Natural killer cell (primary cell): ENCODE results near the gene HPX. TPM values are rescaled to one million over a fixed set of nuclear protein-coding genes. Genes with fewer than 3 reads are reported as not detected.
A peak's percentile ranks its signal among the peaks of the same experiment; 100 is the strongest.

Source experiments
- ATAC-seq, 3 donors: fragments of 150-1000 bp in 2 of 3; fragments of 200-7000 bp in 1 of 3; cut with Tn5 transposase; 1 replicate in 1 of 3; 2 replicates in 2 of 3; pipeline ENCODE4 v1.10.0; 2021; ENCODE audit warnings: mild to moderate bottlenecking in 2 of 3, moderate library complexity in 2 of 3
- DNase-seq, 2 donors: peaks; one replicate each; pipeline versions ENCODE4 v3.0.0 to v3.0.0-alpha.2; 2013 to 2021; ENCODE audit warnings: mixed read lengths in 1 of 2
- H3K27ac ChIP-seq: one replicate; pipeline ENCODE4 v1.5.1; 2013; ENCODE audit warnings: mild to moderate bottlenecking, low read length
- H3K27me3 ChIP-seq: one replicate; pipeline ENCODE4 v1.6.1; 2013; ENCODE audit warnings: low read length; ENCODE audit not compliant: control insufficient read depth, insufficient read depth
- H3K36me3 ChIP-seq: one replicate; pipeline ENCODE4 v1.6.1; 2013; ENCODE audit warnings: low read length; ENCODE audit not compliant: control insufficient read depth, insufficient read depth
- H3K4me1 ChIP-seq: one replicate; pipeline ENCODE4 v1.6.1; 2013; ENCODE audit warnings: low read length; ENCODE audit not compliant: control insufficient read depth, insufficient read depth
- H3K4me3 ChIP-seq: one replicate; pipeline ENCODE4 v1.5.1; 2013; ENCODE audit warnings: low read length
- H3K9me3 ChIP-seq: one replicate; pipeline ENCODE4 v1.6.1; 2013; ENCODE audit warnings: low read length; ENCODE audit not compliant: control insufficient read depth, insufficient read depth
- H3K27ac Mint-ChIP-seq, 2 donors: one replicate each; pipeline ENCODE4 v1.8.0; 2022; ENCODE audit warnings: mild to moderate bottlenecking in 2 of 2, mixed read lengths in 2 of 2, moderate library complexity in 1 of 2
- H3K27me3 Mint-ChIP-seq, 2 donors: one replicate each; pipeline ENCODE4 v1.8.0; 2022; ENCODE audit warnings: low read depth in 2 of 2, mixed read lengths in 2 of 2
- H3K36me3 Mint-ChIP-seq: one replicate; pipeline ENCODE4 v1.8.0; 2022; ENCODE audit warnings: mixed read lengths
- H3K4me1 Mint-ChIP-seq, 2 donors: one replicate each; pipeline ENCODE4 v1.8.0; 2022; ENCODE audit warnings: mixed read lengths in 2 of 2
- H3K4me3 Mint-ChIP-seq: one replicate; pipeline ENCODE4 v1.8.0; 2022; ENCODE audit warnings: mild to moderate bottlenecking, moderate library complexity, mixed read lengths
- H3K9me3 Mint-ChIP-seq, 2 donors: one replicate each; pipeline ENCODE4 v1.8.0; 2022; ENCODE audit warnings: mixed read lengths in 2 of 2
- WGBS: methylation state at CpG from one replicate; pipeline ENCODE4 v1.1.7; 2013; ENCODE audit warnings: missing lambda C conversion rate; ENCODE audit not compliant: insufficient coverage; 5-methylcytosine and 5-hydroxymethylcytosine counted together
- intact Hi-C: fragments of 100-400 bp; cut with micrococcal nuclease; formaldehyde crosslinking; loops from one replicate; pipeline ENCODE4 v1.14.2; 2022
- total RNA-seq, 4 donors: library from RNA; stranded (reverse); fragments of 120-200 nt in 1 of 4; gene quantifications; one replicate each; pipeline versions ENCODE4 v1.2.3 to v1.2.4, GENCODE V29; 2013 to 2022
- TF ChIP-seq, protein P1 (sequence below): fragments of 200-600 bp; IDR thresholded peaks from one replicate; pipeline ENCODE4 v1.8.0; 2022; ENCODE audit warnings: antibody characterized with exemption

The HPX gene
- total RNA-seq, 3 donors from 2014 or later (not counting 1 experiment from before 2014, with no cell fraction given), result 0.35 to 1.5 (median 0.98) TPM

DNA sequence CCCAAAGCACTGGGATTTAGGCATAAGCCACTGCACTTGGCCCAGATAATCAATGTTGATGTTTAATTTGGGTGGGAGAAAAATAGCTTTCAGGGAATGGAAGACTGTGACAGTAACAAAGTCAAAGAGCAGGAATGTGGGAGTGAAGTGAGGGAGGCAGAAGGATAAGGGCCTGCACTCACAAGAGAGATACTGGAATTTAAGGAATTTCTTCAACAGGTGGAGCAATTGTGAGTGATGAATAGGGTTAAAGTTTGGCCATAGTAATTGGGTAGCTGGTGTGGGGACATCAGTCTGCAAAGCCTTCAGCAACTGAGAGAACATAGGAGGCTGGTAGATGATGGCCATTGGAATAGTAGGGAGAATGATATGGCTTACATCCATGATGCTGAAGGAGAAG, 13.3 kb downstream of the HPX start:
- Mint-ChIP-seq H3K4me3 (no peak overlapping the region), H3K27ac (no peak overlapping the region)
- no peak overlapping the region for H3K27ac ChIP-seq

DNA sequence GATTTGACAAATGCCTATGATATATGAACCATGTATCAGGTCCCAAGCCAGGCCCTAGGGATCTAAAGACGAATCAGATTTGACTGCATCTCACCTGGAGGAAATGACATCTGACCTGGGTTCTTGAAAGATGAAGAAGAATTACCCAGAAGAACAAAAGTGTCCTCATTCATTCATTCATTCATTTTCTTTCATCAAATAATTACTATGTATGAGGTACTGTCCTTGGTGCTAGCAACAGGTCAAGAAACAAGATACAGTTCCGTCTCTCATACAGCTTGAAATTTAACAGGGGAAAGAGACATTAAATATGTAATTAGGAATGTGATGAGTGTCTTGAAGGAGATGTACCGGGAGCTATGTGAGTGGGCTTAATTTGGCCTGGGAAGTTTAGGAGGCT, 20.1 kb downstream of the HPX start:
- Mint-ChIP-seq H3K4me1 (peaks cover 5% of the 10 kb centered on the region in 2 donors), H3K27me3 (peaks cover 22 to 42% of the 10 kb centered on the region in 2 donors), H3K9me3 (no peaks in the 10 kb centered on the region), H3K4me3 (peak overlapping the region; percentile 64), H3K36me3 (no peaks in the 10 kb centered on the region), H3K27ac (no peak overlapping the region)
- TF ChIP-seq, protein P1, sequence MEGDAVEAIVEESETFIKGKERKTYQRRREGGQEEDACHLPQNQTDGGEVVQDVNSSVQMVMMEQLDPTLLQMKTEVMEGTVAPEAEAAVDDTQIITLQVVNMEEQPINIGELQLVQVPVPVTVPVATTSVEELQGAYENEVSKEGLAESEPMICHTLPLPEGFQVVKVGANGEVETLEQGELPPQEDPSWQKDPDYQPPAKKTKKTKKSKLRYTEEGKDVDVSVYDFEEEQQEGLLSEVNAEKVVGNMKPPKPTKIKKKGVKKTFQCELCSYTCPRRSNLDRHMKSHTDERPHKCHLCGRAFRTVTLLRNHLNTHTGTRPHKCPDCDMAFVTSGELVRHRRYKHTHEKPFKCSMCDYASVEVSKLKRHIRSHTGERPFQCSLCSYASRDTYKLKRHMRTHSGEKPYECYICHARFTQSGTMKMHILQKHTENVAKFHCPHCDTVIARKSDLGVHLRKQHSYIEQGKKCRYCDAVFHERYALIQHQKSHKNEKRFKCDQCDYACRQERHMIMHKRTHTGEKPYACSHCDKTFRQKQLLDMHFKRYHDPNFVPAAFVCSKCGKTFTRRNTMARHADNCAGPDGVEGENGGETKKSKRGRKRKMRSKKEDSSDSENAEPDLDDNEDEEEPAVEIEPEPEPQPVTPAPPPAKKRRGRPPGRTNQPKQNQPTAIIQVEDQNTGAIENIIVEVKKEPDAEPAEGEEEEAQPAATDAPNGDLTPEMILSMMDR, result no peak
- Histone ChIP-seq H3K27me3 (peaks cover 3% of the 10 kb centered on the region), H3K9me3 (no peaks in the 10 kb centered on the region), H3K4me1 (peaks cover 17% of the 10 kb centered on the region), H3K4me3 (no peak overlapping the region), H3K36me3 (no peaks in the 10 kb centered on the region), H3K27ac (no peak overlapping the region)
- intact Hi-C loops, result no loop called here
- DNase-seq (no peak), ATAC-seq (no peak)
- WGBS, result 94% methylated on average over 3 of the region's 3 CpGs

More for the DNA sequence above, 13.3 kb downstream of the HPX start:
- no peaks in the 10 kb centered on the region for H3K4me1 Mint-ChIP-seq
- no peaks in the 10 kb centered on the region for H3K4me1 ChIP-seq
- H3K9me3 ChIP-seq, result no peaks in the 10 kb centered on the region
- DNase-seq (no peak), ATAC-seq (no peak)
- H3K27me3 Mint-ChIP-seq, result peaks cover 17 to 27% of the 10 kb centered on the region in 2 donors
- H3K36me3 ChIP-seq, result no peaks in the 10 kb centered on the region
- H3K27me3 ChIP-seq, result peaks cover 3% of the 10 kb centered on the region
- intact Hi-C loops, result no loop called here
- H3K4me3 ChIP-seq, result no peak overlapping the region
- H3K9me3 Mint-ChIP-seq, result no peaks in the 10 kb centered on the region
- no peaks in the 10 kb centered on the region for H3K36me3 Mint-ChIP-seq
- TF ChIP-seq, protein P1, result no peak

DNA sequence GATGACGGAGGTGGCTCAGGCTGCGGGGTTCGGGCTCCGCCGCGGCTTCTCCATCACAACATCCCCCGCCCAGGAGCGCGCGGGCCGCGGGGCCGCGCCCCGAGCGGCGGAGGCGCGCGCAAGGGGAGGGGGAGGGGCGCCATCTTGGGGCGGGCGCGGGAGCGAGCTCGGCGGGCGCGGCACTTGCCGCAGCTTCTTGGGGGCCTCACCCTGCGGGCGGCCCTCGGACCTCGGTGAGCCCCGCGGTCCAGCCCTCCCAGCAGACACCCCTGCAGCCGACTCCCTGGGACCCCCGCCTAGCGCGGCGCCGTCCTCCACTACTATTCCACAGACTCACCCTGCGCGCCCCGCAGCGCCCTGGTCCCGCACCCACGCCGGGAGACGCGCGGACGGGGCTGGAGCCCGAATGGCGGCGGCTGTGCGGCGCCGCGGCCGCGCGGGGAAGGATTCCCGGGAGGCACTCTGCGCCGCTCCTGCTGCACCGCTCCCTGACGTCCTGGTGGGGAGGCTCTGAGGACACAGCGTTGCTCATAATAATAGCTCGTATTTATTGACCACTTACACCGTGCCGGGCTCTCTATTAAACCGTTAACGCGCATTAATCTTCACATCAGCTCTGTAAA, 21.7 kb downstream of the HPX start, which contains the start of gene APBB1:
Gene APBB1, minus strand, starts transcription at position 86 of the 623 bp plus-strand sequence. CDS start 7,747 bp downstream, outside the sequence.
- WGBS, result under 1% methylated on average over 75 of the region's 75 CpGs
- peaks cover 5% of the 10 kb centered on the region in 2 donors for H3K4me1 Mint-ChIP-seq
- H3K4me3 Mint-ChIP-seq, result no peak within 1 kb of the TSS
- no peaks in the 10 kb centered on the region for H3K9me3 Mint-ChIP-seq
- Histone ChIP-seq H3K36me3 (no peaks in the 10 kb centered on the region), H3K9me3 (no peaks in the 10 kb centered on the region), H3K4me1 (peaks cover 32% of the 10 kb centered on the region), H3K27ac (peak within 1 kb of the TSS; percentile 29), H3K4me3 (peak within 1 kb of the TSS; percentile 46), H3K27me3 (peaks cover 3% of the 10 kb centered on the region)
- peak within 1 kb of the TSS in 1 of 2 donors; percentile 62 for H3K27ac Mint-ChIP-seq
- peak; percentile 84 to 89 (median 84) for ATAC-seq
- peak; percentile 76 to 90 for DNase-seq
- H3K36me3 Mint-ChIP-seq, result no peaks in the 10 kb centered on the region
- intact Hi-C loops, result loop anchor here (2.0 kb wide), 1 partner anchor 28 kb away; the partner anchor contains the start of gene SMPD1
- TF ChIP-seq, protein P1, result no peak
- peaks cover 15 to 31% of the 10 kb centered on the region in 2 donors for H3K27me3 Mint-ChIP-seq
